ENCODE results near the gene RALGAPA2.

Gene RALGAPA2

DNA sequence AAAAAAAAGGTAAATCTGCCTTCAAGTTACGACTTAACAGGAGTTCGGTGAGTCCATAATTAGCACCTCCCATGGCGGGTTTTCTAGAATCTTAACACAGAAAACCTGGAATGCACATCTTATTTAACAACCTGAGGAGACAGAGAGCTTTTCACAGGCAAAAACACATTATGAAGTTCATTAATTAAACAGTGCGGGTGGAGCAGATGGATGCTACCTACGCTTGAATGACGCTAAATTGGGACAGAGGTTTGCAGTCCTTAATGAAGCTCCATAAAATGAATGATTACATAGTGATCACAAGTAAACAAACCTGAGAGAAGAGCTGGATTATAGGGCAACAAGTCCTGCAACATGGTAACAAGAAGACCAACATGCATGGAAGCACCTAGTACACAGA is 263.6 kb downstream of the RALGAPA2 start:
- TF ChIP-seq ZFX (IDR thresholded peaks at IDR 0.05; ENCODE audit: borderline replicate concordance) (no peak), CTCF (IDR thresholded peaks at IDR 0.05) (no peak)
- no peak overlapping the region for H3K27ac ChIP-seq

GRCh38 chr20:20447196-20447595 is 265.2 kb downstream of the RALGAPA2 start:
- TF ChIP-seq CTCF (IDR thresholded peaks at IDR 0.05) (no peak), ZFX (IDR thresholded peaks at IDR 0.05; ENCODE audit: borderline replicate concordance) (no peak)
- no peak overlapping the region for H3K27ac ChIP-seq

GRCh38 chr20:20446425-20447015 is 265.9 kb downstream of the RALGAPA2 start:
- TF ChIP-seq CTCF (IDR thresholded peaks at IDR 0.05) (no peak), ZFX (IDR thresholded peaks at IDR 0.05; ENCODE audit: borderline replicate concordance) (no peak)

GRCh38 chr20:20446001-20446400 is 266.4 kb downstream of the RALGAPA2 start:
- TF ChIP-seq CTCF (IDR thresholded peaks at IDR 0.05) = no peak
- no peak overlapping the region for H3K27ac ChIP-seq

More at GRCh38 chr20:20446425-20447015, 265.9 kb downstream of the RALGAPA2 start:
- H3K27ac ChIP-seq = no peak overlapping the region

- TF ChIP-seq ZFX (IDR thresholded peaks at IDR 0.05; ENCODE audit: borderline replicate concordance) (no peak), CTCF (IDR thresholded peaks at IDR 0.05) (no peak)
Measured at GRCh38 chr20:20443504-20443903, 268.9 kb downstream of the RALGAPA2 start.

DNA sequence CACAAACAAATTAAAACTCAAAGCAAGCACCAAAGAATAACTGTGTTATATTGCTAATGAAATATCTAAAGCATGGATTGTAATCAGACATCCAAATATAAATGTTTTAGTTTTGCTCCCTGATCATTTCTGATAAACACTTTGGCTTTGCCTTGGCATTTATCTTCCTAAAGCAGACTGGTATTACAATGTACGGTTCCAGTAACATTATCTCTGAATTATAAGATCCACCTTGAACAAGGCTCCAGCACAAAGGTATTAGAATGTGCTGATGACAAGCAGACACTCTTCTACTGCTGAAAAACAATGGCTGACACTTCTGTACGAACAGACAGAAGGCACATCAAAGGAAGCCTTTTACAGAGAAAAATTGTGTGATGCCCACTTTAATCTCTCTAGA is 270.0 kb downstream of the RALGAPA2 start:
- TF ChIP-seq ZFX (IDR thresholded peaks at IDR 0.05; ENCODE audit: borderline replicate concordance) (no peak), CTCF (IDR thresholded peaks at IDR 0.05) (no peak)
- no peak overlapping the region for H3K27ac ChIP-seq

More at GRCh38 chr20:20443504-20443903, 268.9 kb downstream of the RALGAPA2 start:
- no peak overlapping the region for H3K27ac ChIP-seq

GRCh38 chr20:20440886-20441658 is 271.4 kb downstream of the RALGAPA2 start:
- TF ChIP-seq CTCF (IDR thresholded peaks at IDR 0.05) (no peak), ZFX (IDR thresholded peaks at IDR 0.05; ENCODE audit: borderline replicate concordance) (no peak)
- no peak overlapping the region for H3K27ac ChIP-seq
